HG02642 (cell line): ENCODE data around the gene SLC29A1.
A peak's percentile ranks its signal among the peaks of the same experiment; 100 is the strongest.
"Not testable (repeated sequence)": the region's sequence is repeated elsewhere in the genome, so short reads cannot be mapped to it uniquely, and the experiment has no call there.

ENCODE experiments used
- ATAC-seq: cut with Tn5 transposase; IDR thresholded peaks from one replicate; pipeline ENCODE4 v1.9.1; 2021; ENCODE audit warnings: mild to moderate bottlenecking; ENCODE audit not compliant: unreplicated experiment, poor library complexity

The SLC29A1 gene

DNA sequence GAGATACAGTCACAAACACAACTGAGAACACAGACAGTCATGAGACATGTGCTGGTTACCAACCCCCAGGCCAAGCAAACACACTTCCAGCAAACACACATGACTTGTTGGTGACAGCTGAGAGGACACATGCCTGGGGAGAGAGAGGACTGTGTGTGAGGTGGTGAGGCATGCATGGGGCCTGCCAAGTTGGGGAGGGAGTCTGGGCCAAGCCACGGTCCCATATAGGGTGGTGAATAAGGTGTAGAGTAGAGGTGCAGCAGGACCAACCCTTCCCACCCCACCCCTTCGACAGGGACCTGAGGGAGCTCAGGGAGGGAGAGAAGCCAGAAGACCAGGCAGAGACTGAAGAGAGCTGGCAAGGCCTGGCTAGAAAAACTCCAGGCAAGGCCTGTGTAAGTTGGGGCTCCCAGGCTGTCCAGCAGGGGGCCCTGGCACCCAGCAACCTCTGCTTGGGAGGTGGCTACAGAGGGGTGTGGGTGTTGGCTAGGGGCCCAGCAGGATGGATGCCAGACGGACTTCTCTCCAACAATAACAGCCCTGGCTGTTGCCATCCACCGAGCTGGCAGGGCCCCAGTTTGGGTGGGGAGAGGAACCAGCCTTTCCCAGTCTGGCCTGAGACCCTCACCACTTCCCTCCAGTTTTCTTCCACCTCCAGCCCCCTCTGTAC, 2.0 kb upstream of the SLC29A1 start:
- peak; percentile 45 for ATAC-seq

DNA sequence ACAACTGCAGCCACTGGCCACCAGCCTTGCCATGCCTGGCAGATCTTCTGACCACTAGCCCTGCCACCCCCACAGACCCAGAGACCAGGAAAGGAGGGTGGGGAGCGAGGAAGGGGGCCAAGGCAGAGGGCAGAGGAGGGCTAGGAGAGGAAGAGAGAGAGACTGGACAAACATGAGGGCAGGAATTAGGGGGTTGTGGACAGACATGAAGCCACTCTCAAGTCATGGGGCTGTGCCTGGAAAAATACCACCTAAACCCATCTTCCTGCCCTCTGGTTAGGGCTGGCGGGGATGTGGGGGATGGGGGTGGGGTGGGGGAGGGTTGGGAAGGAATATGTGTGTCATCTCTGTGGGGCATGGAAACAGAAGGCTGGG, 1.4 kb upstream of the SLC29A1 start:
- ATAC-seq: no peak

DNA sequence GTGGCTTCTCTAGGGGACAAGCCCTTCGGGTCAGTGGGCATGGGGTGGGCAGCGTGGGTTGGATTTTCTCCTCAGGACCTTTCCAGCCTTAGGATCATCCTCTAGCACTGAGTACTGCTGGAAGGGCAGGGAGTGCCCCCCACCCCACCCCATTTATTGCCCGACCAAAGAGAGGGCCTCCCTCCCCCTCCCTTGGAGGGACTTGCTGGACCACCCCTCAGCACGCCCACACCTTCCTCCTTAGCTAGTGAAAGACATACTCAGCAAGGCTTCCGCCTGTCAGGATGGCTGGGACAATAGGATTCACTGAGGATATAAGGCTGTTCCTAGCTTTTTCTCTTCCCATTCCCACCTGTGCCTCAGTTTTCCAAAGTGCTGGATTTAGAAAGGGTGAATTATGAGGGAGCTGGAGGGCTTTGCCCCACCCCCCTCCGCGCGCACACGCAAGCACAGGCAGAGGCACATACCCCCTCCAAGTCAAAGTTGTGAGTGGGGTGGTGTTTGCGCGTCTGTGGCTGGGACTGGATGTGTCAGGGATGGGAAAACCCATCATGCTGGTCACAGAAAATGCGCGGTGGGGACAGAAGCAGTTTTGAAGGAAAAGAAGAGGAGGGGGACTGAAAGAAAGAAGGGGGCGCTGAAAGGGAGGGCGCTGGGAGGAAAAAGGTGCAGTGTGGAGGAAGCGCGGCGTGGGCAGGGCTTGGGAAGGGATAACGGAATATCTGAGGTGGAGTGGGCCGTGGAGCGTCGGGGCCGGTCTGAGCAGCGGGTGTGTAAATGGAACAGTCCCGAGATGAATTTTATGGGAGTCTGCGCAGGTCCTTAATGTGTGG, 693 bp upstream of the SLC29A1 start:
- no peak for ATAC-seq

DNA sequence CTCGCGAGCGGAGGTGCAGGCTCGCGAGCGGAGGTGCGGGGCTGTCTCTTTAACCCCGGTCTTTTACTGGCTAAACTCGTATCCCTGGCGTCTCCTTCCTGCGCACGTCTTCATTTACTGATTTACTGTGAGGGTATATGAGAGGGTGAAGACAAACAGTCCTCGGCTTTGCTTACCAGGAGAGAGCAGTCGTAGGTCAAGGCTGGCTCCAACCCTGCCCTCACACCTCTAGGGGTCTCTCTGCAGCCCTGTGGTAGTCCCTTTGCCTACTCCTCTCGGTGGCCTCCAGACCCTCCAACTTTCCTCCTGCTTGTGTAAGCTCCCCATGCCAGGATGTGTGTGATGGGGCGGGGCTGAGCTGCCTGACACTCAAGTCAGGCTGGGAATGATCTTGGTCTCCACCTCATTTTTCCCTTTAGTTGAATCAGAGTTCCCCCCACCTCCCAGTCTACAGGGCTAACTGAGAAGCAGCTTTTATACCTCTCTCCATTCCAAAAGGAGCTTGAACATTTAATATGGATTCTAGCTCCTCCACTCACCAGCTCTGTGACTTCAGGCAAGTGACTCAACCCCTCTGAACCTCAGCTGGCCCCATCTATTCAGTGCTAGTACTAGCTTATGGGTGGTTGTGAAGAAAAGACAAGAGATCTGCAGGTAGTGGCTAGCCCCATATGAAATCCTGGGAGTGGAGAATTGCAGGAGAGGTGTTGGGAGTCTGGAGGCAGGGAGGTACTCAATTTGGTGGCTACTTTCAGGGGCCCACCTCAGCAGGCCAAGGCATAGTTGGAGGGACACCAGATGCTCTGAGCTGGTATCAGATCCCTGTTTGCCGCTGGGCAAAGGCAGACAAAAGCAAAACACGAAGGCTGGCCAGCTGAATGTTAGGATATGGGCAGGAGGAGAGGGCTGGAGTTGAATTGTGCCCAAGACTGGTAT, 902 bp downstream of the SLC29A1 start:
- no peak for ATAC-seq

DNA sequence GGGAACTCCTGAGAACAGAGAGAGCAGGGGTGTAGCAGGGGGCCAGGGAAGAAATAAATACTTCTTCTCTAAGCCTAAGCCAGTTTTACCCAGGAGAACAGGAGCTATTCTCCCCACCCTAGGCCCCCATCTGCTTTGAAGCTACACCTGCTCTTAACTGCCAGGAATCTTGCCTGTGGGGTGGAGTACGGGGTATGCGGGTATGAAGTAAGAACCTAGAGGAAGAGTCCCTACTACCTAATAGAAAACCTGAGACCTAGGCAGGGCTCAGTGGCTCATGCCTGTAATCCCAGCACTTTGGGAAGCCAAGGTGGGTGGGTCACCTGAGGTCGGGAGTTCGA, 1.5 kb downstream of the SLC29A1 start:
- ATAC-seq: no peak

DNA sequence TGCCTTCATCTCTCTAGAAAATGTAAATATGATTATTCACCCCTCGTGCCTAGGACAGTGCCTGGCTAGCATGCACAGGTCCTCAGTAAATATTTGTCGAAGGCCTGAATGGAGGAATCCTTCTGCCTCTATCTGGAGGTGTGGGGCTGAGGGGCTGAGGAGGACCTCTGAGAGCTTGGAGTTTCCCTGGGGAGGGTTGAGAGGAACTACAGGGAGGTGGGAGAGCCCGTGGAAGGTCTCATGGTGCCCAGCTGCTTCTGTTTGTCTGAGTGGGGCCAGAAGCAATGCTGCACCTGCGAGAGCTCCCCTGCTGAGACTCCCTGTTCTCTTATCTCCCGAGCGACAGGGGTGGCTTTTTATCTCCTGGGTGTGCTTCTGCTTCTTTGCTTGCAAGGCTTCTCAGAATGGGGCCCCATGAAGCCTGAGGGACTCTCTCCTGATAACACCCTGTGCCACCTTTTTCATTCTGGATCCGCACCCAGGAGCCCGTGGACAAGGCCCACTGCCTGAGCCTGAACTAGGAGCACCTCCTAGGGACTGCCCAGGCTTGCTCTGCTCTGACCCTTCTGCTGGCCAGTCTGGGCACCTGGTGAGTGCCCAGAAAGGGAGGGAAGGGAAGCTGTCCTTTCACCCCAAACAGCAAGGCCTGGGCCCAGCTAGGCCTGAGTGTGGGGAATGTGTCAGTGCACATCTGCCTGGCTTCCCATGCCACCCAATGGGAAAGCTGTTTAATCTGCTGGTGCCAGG, 2.4 kb downstream of the SLC29A1 start:
- ATAC-seq: no peak

DNA sequence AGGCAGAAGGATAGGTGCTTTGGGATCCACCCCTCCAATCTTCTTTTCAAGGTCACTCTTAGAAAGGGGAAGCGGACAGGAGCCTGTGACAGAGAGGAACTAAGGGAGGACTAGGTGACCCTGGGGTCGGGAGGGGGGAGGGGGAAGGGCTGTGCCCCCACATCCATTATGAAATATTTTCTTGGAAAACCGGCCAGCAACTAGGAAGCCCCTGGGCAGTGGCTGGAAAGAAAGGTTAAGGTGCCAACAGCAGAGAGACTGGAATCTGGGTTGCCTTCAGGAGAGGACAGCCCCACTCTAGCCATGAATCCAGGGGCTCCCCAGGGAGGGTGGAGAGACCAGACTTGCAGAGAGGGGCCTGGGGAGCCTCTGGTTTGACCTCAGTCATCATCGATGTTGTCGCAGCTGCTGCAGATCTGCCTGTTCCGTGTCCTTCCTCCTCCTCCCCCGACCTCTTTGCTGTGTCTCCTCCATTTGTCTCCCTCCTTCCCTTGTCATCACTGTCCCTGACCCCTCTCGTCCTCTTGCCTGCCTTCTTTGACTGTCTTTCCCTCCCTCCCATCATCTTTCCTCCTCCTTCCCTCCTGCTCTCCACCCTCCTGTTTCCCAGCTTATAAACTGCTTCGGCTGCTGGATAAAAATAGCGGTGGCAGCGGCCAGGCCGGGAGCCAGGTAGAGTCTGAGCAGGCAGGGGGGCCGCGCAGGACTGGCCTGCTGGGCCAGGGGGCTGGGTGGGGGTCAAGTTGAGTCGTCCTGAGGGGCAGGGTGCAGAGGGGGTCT, 3.2 kb downstream of the SLC29A1 start:
- ATAC-seq: no peak

DNA sequence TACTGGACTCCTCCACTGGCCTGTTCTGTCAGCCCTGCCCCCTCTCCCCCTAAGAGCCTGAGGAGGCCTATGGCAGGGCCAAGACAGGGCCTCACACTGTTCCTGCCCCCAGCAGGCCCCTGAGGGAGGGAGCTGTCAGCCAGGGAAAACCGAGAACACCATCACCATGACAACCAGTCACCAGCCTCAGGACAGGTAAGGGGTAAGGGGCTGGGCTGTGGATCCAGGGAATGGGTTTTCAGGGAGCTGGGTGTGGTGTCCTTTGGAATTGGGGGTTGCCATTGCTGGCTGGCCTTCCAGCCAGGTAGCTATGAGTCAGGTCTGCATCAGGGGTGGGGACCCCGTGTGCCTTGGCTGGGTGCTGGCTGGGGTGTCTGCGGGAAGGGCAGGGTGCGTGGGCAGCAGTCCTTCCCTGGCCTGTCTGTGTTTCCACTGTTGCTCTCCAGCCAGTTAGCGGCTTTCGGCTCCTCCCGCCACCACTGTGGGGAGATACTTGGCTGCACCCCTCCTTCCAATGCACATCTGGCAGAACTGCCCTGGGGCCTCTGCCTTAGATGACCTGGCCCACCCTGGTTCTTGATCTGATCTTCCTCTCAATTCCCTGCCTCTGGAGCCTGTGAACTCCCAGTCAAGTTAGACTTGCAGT, 3.9 kb downstream of the SLC29A1 start:
- ATAC-seq: no peak

DNA sequence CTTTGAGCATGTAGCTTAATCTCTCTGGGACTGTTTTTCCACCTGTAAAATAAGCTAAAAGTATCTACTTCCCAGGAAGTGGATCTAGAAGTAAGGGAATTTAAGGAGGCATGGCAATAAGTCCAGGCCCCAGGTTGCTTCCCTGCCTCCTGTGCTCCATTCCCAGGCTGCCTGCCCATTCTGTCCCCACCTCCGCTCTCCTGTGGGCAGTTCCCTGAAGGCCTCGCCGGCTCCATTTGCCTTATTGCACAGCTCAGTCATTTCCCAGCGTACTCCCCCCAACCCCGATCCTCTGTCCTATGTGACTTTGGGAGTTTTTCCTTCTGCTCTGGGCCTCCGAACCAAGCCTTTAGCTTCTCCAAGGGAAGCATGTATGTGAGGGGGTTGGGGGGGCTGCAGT, 4.6 kb downstream of the SLC29A1 start:
- no peak for ATAC-seq

DNA sequence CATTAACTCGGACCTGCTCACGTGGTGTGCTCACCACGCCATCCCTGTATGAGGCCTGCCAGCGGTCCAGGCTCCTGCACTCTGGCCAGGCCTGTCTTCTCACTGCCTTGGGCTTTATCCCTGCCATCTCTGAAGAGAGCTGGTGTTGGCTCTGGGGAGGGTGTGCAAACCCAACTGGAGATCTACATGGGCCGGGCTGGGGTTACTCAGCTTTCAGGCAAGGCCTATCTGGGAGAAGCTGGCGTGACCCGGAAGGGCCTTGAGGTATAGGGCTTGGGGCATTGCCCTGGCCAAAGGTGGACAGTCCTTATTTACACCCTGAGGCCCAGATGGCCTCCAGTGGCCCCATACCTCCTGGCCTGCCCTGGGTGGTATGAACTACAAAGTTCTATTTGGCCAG, 5.0 kb downstream of the SLC29A1 start:
- ATAC-seq: no peak

DNA sequence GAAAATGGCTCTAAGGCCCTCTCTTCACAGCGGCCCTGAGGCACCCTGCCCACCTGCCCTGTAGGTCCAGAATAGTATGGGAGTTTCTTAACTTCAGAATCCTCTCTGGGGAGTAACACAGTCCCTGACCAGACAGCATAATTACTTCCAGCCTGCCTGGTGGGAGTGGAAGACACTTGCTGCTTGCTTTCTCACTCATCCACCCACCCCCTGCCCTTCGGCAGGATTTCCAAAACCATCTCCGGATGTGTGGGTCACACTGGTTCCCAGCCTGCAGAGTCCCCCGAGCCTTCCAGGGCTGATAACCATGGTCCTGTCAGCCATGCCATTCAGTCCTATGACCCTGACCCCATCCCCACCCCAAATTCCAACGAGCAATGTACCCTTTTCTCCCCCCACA, 5.4 kb downstream of the SLC29A1 start:
- ATAC-seq: no peak

DNA sequence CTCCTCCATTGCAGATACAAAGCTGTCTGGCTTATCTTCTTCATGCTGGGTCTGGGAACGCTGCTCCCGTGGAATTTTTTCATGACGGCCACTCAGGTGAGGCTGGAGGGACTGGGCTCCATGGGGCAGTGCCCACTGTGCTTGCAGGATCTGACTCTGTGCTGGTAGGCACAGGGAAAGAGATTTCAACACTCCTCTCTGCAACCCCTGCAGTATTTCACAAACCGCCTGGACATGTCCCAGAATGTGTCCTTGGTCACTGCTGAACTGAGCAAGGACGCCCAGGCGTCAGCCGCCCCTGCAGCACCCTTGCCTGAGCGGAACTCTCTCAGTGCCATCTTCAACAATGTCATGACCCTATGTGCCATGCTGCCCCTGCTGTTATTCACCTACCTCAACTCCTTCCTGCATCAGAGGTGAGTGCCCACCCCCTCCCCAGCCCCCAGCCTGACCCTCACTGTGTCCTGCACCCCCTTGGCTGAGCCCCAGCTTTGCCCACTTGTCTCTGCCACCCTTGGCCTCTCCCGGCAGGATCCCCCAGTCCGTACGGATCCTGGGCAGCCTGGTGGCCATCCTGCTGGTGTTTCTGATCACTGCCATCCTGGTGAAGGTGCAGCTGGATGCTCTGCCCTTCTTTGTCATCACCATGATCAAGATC, 6.1 kb downstream of the SLC29A1 start:
- ATAC-seq: no peak

DNA sequence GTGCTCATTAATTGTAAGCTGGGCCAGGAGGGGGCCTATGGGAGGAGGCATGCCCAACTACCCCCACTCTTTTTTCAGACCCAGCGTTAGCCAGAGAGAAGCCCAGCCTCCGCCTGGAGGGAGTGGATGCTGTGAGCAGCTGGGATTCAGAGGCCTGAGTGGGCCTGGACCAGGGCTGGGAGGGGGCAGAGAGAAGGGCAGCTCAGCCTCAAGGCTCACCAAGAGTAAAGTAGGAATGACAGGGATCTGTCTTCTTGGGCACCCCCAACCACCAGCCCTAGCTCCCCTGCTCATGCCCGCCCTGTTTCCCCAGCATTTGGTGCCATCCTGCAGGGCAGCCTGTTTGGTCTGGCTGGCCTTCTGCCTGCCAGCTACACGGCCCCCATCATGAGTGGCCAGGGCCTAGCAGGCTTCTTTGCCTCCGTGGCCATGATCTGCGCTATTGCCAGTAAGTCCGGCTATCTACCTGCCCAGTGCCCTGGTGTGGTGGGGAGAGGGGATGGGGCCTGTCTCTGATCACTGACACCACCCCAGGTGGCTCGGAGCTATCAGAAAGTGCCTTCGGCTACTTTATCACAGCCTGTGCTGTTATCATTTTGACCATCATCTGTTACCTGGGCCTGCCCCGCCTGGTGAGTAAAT, 6.8 kb downstream of the SLC29A1 start:
- ATAC-seq: no peak

DNA sequence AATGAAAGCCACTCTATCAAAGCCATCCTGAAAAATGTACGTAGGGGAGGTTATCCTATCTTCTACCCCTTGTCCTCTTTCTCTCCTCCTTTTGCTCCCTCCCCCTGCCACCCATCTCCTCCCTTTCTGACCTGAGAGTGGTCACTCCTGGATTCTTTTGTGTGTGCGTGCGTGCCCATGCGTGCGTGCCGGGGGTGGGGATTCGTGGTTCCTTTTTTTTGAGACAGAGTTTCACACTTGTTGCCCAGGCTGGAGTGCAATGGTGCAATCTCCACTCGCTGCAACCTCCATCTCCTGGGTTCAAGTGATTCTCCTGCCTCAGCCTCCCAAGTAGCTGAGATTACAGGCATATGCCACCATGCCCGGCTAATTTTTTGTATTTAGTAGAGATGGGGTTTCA, 8.0 kb downstream of the SLC29A1 start:
- ATAC-seq: not testable (repeated sequence)

DNA sequence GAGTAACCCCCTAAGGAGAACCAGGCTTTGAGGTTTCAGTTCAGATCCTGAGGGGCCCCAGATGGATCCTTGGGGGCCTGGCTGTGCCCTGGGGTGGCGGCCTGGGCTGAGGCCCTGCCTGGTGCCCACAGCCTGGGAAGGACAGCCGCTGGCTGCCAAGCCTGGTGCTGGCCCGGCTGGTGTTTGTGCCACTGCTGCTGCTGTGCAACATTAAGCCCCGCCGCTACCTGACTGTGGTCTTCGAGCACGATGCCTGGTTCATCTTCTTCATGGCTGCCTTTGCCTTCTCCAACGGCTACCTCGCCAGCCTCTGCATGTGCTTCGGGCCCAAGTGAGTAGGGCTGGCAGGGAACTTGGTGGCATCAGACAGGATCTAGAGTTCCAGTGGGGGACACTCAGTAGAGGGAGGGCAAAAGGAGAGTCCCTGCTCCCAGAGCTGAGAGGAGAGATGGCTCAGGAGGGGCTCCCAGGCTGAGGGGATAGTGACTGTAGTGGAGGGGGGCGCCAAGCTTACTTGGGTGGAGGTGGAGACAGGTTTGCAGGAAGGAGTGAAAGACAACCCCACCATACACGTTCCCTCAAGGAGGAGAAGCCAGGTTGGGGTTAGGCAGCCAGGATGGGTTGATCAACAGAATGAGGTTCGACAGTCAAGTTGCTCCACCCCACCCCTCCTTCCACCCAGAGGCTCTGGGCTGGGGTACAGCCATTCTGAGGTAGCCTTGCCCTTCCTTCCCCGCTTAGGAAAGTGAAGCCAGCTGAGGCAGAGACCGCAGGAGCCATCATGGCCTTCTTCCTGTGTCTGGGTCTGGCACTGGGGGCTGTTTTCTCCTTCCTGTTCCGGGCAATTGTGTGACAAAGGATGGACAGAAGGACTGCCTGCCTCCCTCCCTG, 9.5 kb downstream of the SLC29A1 start:
- no peak for ATAC-seq

DNA sequence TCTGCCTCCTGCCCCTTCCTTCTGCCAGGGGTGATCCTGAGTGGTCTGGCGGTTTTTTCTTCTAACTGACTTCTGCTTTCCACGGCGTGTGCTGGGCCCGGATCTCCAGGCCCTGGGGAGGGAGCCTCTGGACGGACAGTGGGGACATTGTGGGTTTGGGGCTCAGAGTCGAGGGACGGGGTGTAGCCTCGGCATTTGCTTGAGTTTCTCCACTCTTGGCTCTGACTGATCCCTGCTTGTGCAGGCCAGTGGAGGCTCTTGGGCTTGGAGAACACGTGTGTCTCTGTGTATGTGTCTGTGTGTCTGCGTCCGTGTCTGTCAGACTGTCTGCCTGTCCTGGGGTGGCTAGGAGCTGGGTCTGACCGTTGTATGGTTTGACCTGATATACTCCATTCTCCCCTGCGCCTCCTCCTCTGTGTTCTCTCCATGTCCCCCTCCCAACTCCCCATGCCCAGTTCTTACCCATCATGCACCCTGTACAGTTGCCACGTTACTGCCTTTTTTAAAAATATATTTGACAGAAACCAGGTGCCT, 10.2 kb downstream of the SLC29A1 start:
- no peak for ATAC-seq
